Hepatocyte (in vitro differentiated cells): ENCODE data around the gene FUT9. TPM values are rescaled to one million over a fixed set of nuclear protein-coding genes. Genes with fewer than 3 reads are reported as not detected.
A peak's percentile ranks its signal among the peaks of the same experiment; 100 is the strongest.

Experiments used
- DNase-seq: peaks from one replicate; pipeline ENCODE4 v3.0.0-alpha.2; 2016; ENCODE audit warnings: low spot score
- H2AFZ ChIP-seq: fragments of 200-600 bp; sonication (generic); 2 replicates; pipeline ENCODE4 v1.6.0; 2016; ENCODE audit warnings: antibody characterized with exemption, mild to moderate bottlenecking
- H3K27ac ChIP-seq: fragments of 200-600 bp; sonication (generic); 2 replicates; pipeline ENCODE4 v1.5.1; 2016; ENCODE audit warnings: mild to moderate bottlenecking
- H3K27me3 ChIP-seq: fragments of 200-600 bp; sonication (generic); 2 replicates; pipeline ENCODE4 v1.6.1; 2016
- H3K36me3 ChIP-seq: fragments of 200-600 bp; sonication (generic); replicated peaks from 2 replicates; pipeline ENCODE4 v1.5.1; 2016; ENCODE audit warnings: low read depth; ENCODE audit not compliant: insufficient read depth
- H3K4me1 ChIP-seq: fragments of 200-600 bp; sonication (generic); 2 replicates; pipeline ENCODE4 v1.5.1; 2016; ENCODE audit warnings: mild to moderate bottlenecking, moderate library complexity; ENCODE audit not compliant: insufficient read depth
- H3K4me2 ChIP-seq: fragments of 200-600 bp; sonication (generic); 2 replicates; pipeline ENCODE4 v1.6.0; 2016
- H3K4me3 ChIP-seq: fragments of 200-600 bp; sonication (generic); 2 replicates; pipeline ENCODE4 v1.5.1; 2016; ENCODE audit warnings: mild to moderate bottlenecking
- H3K79me2 ChIP-seq: fragments of 200-600 bp; sonication (generic); 2 replicates; pipeline ENCODE4 v1.6.0; 2017; ENCODE audit warnings: mild to moderate bottlenecking
- H3K9me2 ChIP-seq: fragments of 200-600 bp; sonication (generic); replicated peaks from 2 replicates; pipeline ENCODE4 v1.6.0; 2017; ENCODE audit warnings: mild to moderate bottlenecking; ENCODE audit not compliant: insufficient read depth
- H3K9me3 ChIP-seq: fragments of 200-600 bp; sonication (generic); 2 replicates; pipeline ENCODE4 v1.5.1; 2016; ENCODE audit warnings: low read depth, mild to moderate bottlenecking
- H4K20me1 ChIP-seq: fragments of 200-600 bp; sonication (generic); 2 replicates; pipeline ENCODE4 v1.6.0; 2016; ENCODE audit warnings: mild to moderate bottlenecking; ENCODE audit not compliant: insufficient read depth, poor library complexity, severe bottlenecking
- CTCF ChIP-seq: fragments of 200-600 bp; sonication (generic); IDR thresholded peaks from 2 replicates; pipeline ENCODE4 v1.5.1; 2016; ENCODE audit warnings: antibody characterized with exemption, mild to moderate bottlenecking; ENCODE audit not compliant: poor library complexity
- EZH2 ChIP-seq: fragments of 200-600 bp; sonication (generic); IDR thresholded peaks from 2 replicates; pipeline ENCODE4 v1.6.1; 2016; ENCODE audit warnings: antibody characterized with exemption, mild to moderate bottlenecking, borderline replicate concordance
- EZH2phosphoT487 ChIP-seq: fragments of 200-600 bp; sonication (generic); IDR thresholded peaks from one replicate; pipeline ENCODE4 v1.6.1; 2018; ENCODE audit warnings: antibody characterized with exemption, mild to moderate bottlenecking, low read depth, moderate library complexity; ENCODE audit not compliant: unreplicated experiment, severe bottlenecking
- WGBS: methylation state at CpG from one replicate; pipeline ENCODE4 v1.1.6; 2016; ENCODE audit warnings: low lambda C conversion rate; ENCODE audit errors: missing lambda C conversion rate; 5-methylcytosine and 5-hydroxymethylcytosine counted together
- polyA plus RNA-seq: library from polyadenylated mRNA; unstranded; fragments of >200 nt; fragmentation: Nextera tagmentation; extraction: Ambion mirVana; gene quantifications from 2 replicates; pipeline ENCODE4 v1.2.1, GENCODE V29; 2016
- total RNA-seq: library from RNA; depleted of rRNA; stranded (reverse); fragments of >200 nt; gene quantifications from 2 replicates; pipeline ENCODE4 v1.2.3, GENCODE V29; 2014

FUT9 gene
- total and polyA plus RNA-seq, 2 experiments from 2014 or later: 0.24 to 0.87 TPM

DNA sequence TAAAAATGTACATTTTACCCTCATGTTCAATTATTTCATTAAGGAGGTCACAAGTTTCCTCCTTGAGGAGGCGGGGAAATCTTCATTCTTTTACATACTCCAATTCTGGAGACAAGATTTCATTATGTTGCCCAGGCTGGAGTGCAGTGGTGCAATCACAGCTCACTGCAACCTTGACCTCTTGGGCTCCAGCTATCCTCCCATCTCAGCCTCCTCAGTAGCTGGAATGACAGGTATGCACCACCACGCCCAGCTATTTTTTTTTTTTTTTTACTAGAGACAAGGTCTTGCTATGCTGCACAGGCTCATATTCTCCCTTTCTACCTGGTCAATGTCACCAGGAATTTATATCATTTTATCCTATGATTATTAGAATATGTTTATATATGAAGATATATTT lies 85.8 kb downstream of the FUT9 start:
- Histone ChIP-seq H3K4me3 (no peak overlapping the region), H3K9me2 (no peaks in the 10 kb centered on the region)
- 97% methylated on average over 2 of the region's 2 CpGs for WGBS

DNA sequence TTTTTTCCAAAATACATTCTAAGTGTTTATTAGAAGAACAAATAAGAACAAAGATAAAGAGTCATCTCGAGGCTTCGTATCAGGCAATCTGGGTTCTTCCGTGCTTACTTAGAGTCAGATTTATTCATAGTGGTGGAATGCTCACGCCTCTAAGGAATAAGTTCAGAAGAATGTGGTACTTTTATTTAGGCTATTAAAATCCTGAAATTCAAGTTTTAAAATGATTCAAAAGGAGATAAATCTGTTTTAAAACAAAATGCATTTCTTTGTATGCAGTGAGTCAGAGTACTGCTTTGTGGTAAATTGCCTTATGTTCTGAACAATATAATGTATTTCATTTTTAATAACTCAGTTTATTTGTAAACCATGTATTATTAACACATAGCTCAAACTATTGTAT lies 89.1 kb downstream of the FUT9 start:
- no peak overlapping the region for H3K4me2 ChIP-seq
- H3K9me2 ChIP-seq: no peaks in the 10 kb centered on the region
- no peaks in the 10 kb centered on the region for H3K27me3 ChIP-seq
- H3K79me2 ChIP-seq: no peaks in the 10 kb centered on the region
- TF ChIP-seq EZH2phosphoT487 (no peak), EZH2 (no peak), CTCF (no peak)
- H3K4me1 ChIP-seq: no peaks in the 10 kb centered on the region
- H3K36me3 ChIP-seq: no peaks in the 10 kb centered on the region
- 87% methylated on average over 4 of the region's 4 CpGs for WGBS
- H3K9me3 ChIP-seq: no peaks in the 10 kb centered on the region
- H3K4me3 ChIP-seq: no peak overlapping the region
- DNase-seq: no peak
- H4K20me1 ChIP-seq: no peaks in the 10 kb centered on the region
- no peak overlapping the region for H2AFZ ChIP-seq
- H3K27ac ChIP-seq: peak overlapping the region; percentile 33

More for the DNA sequence above, 85.8 kb downstream of the FUT9 start:
- H3K27ac ChIP-seq: no peak overlapping the region
- H4K20me1 ChIP-seq: no peaks in the 10 kb centered on the region
- H2AFZ ChIP-seq: no peak overlapping the region
- H3K36me3 ChIP-seq: no peaks in the 10 kb centered on the region
- no peaks in the 10 kb centered on the region for H3K27me3 ChIP-seq
- no peaks in the 10 kb centered on the region for H3K4me1 ChIP-seq
- H3K9me3 ChIP-seq: no peaks in the 10 kb centered on the region
- H3K4me2 ChIP-seq: no peak overlapping the region
- DNase-seq: no peak
- TF ChIP-seq CTCF (no peak), EZH2 (no peak), EZH2phosphoT487 (no peak)
- no peaks in the 10 kb centered on the region for H3K79me2 ChIP-seq

DNA sequence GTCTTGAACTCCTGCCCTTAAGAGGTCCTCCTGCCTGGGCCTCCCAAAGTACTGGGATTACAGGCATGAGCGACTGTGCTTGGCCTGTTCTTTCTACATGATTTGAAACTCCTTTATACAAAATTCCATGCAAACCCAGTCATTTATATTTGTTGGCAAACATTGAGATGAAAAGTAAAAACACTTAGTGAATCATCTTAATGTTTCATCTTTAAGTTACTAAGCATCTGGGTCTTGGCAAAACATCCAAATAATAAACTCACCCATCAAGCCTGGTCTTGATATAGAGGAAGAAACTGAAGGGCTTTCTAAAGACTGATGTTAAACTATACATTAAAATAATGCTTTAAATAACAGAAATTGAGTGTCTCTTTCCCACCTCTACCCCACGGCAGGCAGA lies 95.1 kb downstream of the FUT9 start:
- Histone ChIP-seq H3K36me3 (no peaks in the 10 kb centered on the region), H4K20me1 (no peaks in the 10 kb centered on the region), H2AFZ (no peak overlapping the region), H3K9me2 (no peaks in the 10 kb centered on the region), H3K4me2 (no peak overlapping the region), H3K27ac (no peak overlapping the region), H3K4me1 (no peaks in the 10 kb centered on the region), H3K27me3 (no peaks in the 10 kb centered on the region), H3K4me3 (no peak overlapping the region), H3K9me3 (no peaks in the 10 kb centered on the region), H3K79me2 (no peaks in the 10 kb centered on the region)
- no peak for DNase-seq
- WGBS: 89% methylated on average over 2 of the region's 2 CpGs
- TF ChIP-seq EZH2 (no peak), EZH2phosphoT487 (no peak), CTCF (no peak)

DNA sequence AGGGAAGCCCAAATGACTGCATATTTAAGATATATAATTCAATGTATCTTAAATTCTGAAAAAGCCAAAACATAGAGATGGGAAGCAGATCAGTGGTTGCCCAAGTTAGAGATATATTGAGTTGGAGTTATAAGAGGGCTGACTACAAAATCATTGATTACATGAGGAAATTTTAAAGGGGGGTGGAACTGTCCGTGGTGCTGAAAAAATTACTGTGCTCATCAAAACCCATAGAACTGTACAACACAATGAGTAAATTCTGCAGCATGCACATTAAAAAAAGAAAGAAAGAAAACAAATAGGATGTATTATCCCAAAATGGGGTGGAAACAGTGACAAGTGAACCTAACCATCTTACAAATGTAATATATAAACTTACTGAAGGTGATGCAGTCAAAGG lies 100.9 kb downstream of the FUT9 start:
- TF ChIP-seq CTCF (no peak), EZH2 (no peak), EZH2phosphoT487 (no peak)
- Histone ChIP-seq H3K36me3 (no peaks in the 10 kb centered on the region), H3K4me3 (no peak overlapping the region), H3K4me2 (no peak overlapping the region), H3K27ac (no peak overlapping the region), H3K79me2 (no peaks in the 10 kb centered on the region), H2AFZ (no peak overlapping the region), H3K9me3 (no peaks in the 10 kb centered on the region), H4K20me1 (no peaks in the 10 kb centered on the region), H3K27me3 (no peaks in the 10 kb centered on the region), H3K9me2 (no peaks in the 10 kb centered on the region), H3K4me1 (no peaks in the 10 kb centered on the region)
- DNase-seq: no peak
- 31% methylated on average over 1 of the region's 1 CpG for WGBS
